Measurements from ENCODE around the gene DBNL.

GRCh38 chr7:44086627-44087026 lies 42.1 kb downstream of the DBNL start:
- TF ChIP-seq CTCF (IDR thresholded peaks at IDR 0.05) (no peak), POLR2A (IDR thresholded peaks at IDR 0.05) (no peak)
